COR-L47 (cell line): ENCODE measurements around the gene ARPP21.
"Not testable (repeated sequence)": the region's sequence is repeated elsewhere in the genome, so short reads cannot be mapped to it uniquely, and the experiment has no call there.

Experiments used
- DNase-seq: peaks from one replicate; lab custom pipeline; 2025; lab: John Stamatoyannopoulos, UW

ARPP21 gene

GRCh38 chr3:35639254-35640186, at the start of gene ARPP21:
Gene ARPP21, plus strand, starts transcription at chr3:35639525. Its CDS starts 42,227 bp downstream, at chr3:35681752.
- DNase-seq: peak; percentile 13

- no peak for DNase-seq
Observed at GRCh38 chr3:35592589-35593295, 46.6 kb upstream of the ARPP21 start.

DNA sequence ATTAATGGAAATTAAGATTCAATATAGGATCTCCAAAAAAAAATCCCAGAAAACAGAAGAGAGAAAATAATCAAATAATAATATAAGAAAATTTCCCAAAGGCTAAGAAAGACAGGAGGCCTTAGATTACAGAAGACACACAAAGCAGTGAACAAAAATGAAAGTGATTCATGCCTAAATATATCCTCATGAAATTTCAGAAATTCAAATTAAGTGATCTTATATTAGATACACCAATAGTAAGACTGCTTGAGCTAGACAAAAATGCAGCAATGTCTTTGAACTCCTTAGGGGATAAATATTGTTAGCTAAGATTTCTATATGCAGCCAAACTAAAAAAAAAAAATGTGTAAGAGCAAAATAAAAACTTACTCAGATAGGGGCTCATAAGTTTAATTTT, 44.6 kb upstream of the ARPP21 start:
- DNase-seq: no peak

DNA sequence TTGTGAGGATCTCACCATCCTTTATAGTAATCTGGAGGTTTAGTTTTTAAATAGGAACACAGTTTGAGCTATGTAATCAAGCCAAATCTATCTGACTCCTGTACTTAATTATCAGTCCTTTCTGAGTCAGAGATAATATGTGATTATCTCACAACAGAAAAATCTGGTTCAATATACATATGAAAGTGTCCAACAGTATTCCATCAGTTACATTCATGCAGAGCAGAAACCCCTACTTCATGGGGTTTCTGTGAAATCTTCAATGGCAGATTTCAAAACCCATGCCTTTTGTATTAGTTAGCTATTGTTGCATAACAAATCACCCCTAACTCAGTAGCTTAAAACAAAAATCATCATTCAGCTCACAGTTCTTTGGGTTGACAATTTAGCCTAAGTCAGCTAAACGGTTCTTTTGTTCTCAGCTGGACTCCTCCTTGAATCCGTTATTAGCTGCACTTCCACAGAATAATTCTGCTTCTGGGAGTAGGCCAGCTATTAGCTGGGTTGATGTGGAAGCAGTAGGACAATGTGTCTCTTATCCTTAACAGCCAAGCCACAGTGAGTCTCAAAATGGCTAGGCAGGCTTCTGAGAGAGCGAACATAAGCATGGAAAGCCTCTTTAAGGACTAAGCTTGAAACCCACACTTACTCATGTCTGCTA, 42.9 kb upstream of the ARPP21 start:
- no peak for DNase-seq

DNA sequence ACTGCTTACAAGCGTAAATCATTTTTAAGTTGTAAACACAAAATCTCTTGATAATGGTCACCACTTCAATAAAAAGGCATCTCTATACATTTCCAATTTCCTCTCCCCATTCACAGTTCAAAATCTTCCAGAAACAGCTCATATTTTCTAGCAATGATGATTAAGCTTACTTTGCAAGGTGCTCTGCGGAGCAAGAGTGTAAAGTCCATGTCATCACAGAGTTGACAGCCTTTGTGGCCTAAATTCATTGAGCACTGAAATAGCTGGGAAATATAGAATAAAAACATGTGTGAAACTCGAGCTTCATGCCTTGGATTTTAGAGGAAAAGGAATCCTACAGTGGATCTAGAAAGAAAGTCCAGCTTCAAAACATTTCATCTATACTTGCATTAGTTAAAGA, 41.8 kb upstream of the ARPP21 start:
- no peak for DNase-seq

GRCh38 chr3:35598804-35599203, 40.5 kb upstream of the ARPP21 start:
- no peak for DNase-seq

DNA sequence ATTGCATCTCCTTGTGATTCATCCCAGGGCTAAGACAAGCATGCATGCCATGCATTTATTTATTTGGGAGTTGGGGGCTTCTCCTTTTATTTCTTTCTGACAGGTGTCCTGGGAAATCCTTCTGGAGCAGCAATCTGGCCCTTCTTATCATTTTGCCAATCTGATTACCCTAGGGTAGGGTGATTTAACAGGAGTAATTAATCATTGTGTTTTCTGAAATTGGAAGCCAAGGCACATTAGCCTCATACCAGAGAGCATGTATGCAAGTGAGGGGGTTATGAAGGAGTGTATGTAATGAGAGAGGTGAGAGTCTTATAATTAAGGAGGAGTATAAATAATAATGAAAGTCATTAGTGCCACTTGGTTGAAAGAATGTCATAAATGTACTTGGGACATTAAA, 37.4 kb upstream of the ARPP21 start:
- no peak for DNase-seq

DNA sequence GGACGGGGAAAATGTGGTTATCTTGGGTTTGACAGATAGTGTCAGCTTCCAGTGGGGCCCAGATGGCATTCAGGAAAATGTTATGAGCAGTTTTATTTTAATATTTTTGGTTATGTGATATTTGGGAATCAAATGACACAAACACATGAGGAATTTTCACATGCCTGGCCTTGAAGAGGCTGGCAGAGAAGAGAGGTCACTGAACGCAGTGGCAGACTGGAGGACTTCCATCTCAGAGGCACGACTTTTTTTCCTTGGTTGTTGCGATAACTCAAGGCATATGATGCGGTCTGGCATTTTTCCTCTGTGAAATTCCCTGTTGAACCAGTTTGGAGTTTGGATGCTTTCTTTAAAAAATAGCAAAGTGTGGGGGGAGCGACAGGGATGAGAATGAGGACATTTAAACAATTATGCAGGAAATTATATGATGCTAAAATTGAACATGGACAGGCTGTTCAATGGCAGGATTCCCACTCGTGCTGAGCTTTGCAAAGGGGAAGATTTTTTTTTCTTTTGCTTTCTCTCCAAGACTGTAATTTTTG, 36.9 kb upstream of the ARPP21 start:
- DNase-seq: no peak

DNA sequence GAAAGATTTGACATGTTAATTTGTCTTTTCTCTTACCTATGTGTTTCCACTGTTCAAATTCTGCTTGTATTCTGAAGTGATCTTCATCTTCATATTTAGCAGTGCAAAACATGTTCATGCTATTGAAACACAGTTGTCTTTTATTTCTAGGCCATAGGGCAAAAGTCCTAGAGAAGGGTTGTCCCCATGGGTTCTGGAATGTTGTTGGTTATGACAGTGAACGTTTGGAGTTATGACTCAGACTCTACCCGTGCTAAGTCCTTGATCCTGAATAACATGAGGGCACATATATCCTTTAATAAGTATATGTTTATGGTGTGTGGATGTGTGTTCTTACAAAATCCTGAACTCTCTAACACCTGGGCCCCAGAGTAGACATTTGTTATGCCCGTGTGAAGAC, 23.0 kb upstream of the ARPP21 start:
- DNase-seq: no peak

- DNase-seq: no peak
Observed at GRCh38 chr3:35617370-35617769, 22.0 kb upstream of the ARPP21 start.

GRCh38 chr3:35620238-35620637, 19.1 kb upstream of the ARPP21 start:
- not testable (repeated sequence) for DNase-seq

- no peak for DNase-seq
Observed at GRCh38 chr3:35624698-35625097, 14.6 kb upstream of the ARPP21 start.

- no peak for DNase-seq
Observed at GRCh38 chr3:35633332-35634124, 5.8 kb upstream of the ARPP21 start.

DNA sequence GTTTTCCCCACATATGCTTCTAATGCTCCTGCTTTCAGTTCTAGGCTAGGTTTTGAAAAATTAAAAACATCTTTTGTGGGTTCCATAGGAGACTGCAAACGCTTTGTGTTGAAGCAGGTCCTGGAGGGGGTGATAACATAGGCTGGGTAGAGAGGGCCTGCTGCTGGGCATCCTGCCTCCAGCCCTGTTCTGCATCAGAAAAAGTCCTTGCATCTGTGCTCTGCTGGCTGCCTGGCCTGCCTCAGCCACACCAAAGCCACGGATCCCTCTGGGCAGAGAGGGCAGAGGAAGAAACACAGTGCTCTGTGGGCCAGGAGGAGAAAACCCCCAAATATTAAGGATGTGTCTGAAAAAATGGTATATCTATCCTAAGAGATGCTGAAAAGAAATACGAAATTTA, 3.9 kb upstream of the ARPP21 start:
- DNase-seq: no peak

DNA sequence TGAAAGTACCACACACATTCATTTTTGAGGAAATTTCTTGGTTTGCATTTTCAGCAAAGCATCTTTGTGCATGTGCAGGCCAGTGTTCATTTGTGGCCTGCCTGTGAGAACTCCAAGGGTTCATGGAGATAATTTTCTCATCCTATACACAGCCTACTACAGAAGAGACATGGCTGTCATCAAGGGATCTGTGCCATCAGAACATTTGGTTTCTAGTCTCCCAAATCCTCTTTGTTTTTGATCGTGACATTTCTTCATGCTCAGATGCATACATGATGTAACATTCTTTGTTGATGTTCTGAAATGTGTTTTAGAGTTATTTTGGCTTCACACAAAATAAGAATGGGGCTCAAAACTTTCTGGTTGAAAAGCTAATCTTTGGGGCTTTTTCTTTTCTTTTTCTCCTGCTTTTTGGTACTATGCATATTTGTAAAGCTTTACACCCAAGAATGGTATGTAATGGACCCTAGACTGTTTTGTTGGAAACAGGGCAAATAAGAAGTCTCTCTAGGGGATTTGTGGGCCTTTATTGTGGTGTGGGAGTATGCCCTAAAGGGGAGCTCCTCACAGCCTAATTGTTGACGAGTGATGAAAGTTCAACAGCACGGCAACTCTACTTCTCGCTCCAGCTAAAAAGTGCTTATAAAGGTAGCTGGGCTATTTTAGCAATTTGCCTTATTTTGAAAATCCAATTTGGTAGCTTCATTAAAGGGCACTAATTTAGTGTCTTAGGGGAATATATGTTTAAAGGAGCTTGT, 3.2 kb upstream of the ARPP21 start:
- DNase-seq: no peak

GRCh38 chr3:35638251-35638979, 910 bp upstream of the ARPP21 start:
- DNase-seq: no peak

DNA sequence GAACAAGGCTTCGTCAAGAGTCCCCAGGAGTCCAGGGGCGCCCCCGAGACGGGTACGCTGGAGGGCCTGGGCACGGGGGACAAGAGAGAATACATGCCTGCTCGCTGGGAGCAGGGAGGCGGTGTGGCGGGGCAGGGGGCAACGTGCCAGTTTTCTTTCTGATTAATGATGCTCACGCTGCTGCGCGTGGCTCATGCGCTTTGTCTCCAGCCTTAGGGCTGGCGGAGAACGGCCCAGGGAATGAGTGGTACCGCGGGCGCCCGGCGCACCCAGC, 408 bp upstream of the ARPP21 start:
- DNase-seq: no peak

DNA sequence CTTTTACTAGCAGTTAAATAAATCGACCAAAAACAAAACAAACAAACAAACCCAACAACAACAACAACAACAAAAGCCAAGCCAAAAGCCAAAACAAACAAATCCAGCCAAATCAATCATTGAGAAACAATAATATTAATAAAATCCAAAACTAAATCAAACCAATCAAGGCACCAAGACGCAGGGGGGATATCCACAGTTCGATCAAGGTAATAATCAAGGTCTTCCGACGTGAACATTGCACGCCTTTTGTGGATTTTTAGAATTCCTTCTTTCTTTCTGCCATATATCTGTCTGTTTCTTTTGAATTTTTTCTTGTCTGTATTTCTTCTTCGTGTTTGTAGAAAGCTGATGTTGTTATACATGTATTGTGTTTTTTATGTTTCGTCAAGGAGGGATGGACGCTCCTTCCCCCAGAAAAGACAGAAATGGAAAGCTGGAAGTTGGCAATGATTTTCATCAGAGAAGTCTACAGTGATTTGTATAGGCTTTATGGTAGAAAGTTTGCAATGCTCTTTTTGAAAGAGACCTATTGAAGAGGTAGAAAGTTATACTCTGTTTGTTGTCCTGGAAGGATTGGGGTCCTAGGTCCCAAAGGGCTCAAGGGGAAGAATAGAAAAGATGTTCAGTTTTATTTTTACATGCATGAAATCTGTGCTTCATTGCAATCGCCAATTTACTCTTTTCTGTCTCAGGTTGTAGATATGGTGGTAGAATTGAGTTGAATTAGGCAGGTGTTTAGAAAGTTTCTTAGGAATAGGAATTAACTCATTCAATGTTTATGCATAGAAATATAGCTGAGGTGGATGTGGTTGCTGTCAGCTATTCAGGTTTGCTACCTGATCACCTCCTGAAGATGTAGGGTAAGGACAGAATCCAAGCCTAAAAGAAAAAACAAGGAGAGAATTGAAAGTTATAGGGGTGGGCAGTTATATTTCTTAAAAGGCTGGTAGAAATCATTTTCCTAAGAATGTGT, 1.2 kb downstream of the ARPP21 start:
- DNase-seq: no peak

GRCh38 chr3:35641331-35641730, 2.0 kb downstream of the ARPP21 start:
- no peak for DNase-seq
